Stimulated activated CD8-positive, alpha-beta memory T cell treated with anti-CD3 and anti-CD28 coated beads, Interleukin-7, amount 100 ng/mL, for 24 hours (primary cell): Measurements from ENCODE around the gene ZRANB2.

ENCODE experiments used
- DNase-seq: peaks from one replicate; pipeline ENCODE4 v3.0.0-alpha.2; 2020; ENCODE audit warnings: low read depth

The ZRANB2 gene

GRCh38 chr1:71027991-71028390, 52.8 kb downstream of the ZRANB2 start:
- no peak for DNase-seq

GRCh38 chr1:71026093-71026492, 54.7 kb downstream of the ZRANB2 start:
- no peak for DNase-seq

DNA sequence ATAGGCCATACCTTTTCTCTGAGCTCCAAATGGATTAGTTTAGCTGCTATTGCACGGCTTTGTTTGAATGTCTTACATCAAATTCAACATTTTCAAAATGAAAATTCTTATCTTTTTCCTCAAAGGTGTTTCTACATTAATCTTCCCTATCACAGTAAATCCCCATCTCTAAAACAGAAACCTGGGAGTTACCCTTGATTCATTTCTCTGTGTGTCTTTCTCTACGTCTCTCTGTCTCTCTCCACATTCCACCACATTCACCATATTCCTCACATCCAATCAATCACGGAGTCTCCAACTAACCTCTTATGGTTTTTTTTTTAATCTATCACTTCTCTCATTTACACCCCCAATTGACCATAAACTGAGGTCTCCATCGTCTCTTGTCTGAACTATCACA, 57.3 kb downstream of the ZRANB2 start:
- DNase-seq: no peak

DNA sequence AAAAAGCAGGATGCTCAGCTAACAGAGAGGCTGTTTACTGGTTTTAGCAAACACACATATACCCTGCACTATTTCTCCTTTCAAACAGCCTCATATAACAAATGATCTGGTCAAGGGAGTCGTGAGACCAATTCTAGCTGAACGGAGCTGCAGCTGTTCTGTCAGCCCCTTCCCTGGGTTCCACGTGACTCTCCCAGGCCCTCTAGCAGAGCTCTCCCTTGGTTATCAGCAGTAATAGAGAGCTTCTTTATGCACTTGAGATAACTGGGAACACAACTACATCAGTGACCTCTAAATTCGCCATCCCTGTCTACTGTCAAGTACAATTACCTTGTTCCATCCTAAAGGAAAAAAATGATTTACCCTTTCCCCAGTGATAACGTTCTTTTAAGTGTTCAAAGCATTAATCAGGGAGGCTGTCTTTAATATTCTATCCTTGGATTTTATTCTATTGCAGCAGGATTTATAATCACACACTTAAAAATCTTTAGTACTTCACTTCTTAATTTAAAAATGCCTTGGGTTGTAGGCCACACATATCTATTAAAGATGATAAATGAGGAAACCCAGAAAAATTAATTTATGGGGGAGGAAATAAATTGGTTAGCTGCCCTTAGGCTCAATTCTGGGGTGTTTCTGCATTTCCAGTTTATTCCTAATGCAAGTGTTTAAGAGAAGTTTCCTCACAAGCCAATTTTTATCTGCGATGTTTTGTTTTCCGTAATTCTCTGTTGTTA, 61.4 kb downstream of the ZRANB2 start:
- no peak for DNase-seq

- no peak for DNase-seq
These were observed 62.0 kb downstream of the ZRANB2 start for GRCh38 chr1:71018791-71019190.

DNA sequence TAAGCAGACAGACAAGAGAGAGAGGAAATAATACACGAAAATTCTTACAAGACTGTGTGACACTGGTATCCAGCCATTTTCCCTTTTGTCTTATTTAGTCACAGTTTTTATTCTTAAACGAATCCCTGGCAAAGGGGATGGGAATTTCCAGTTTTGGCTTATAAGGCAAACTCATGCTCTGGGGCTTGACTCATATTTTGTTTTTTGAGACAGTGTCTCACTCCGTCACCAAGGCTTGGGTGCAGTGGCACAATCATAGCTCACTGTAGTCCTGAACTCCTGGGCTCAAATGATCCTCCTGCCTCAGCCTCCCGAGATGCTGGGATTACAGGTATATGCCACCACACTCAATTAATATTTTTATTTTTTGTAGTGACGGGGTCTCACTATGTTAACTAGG, 65.1 kb downstream of the ZRANB2 start:
- DNase-seq: no peak

GRCh38 chr1:71014178-71014579, 66.7 kb downstream of the ZRANB2 start:
- no peak for DNase-seq
